ENCODE measurements around the gene LYPLA2. TPM values are rescaled to one million over a fixed set of nuclear protein-coding genes. Genes with fewer than 3 reads are reported as not detected.
A peak's percentile ranks its signal among the peaks of the same experiment; 100 is the strongest.

The LYPLA2 gene
- total RNA-seq, 1 experiment from 2014 or later: 78.0 TPM

DNA sequence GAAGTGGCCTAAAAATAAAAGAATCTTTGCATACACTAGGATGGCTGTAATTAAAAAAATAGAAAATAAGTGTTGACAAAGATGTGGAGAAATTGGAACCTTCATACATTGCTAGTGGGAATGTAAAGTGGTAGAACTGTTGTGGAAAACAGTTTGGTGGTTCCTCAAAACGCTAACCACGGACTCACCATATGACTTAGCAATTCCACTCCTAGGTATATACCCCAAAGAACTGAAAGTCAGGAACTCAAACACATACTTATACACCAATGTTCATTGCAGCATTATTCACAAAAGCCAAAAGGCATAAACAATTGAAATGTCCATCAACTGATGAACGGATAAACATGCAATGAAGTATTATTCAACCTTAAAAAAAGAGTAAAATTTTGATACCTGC, 45.1 kb downstream of the LYPLA2 start:
- H3K9ac ChIP-seq (ENCODE audit: low read length): no peak overlapping the region
- POLR2A ChIA-PET: no interaction called here
- H3K9me2 ChIP-seq (ENCODE audit: insufficient read depth): no peaks in the 10 kb centered on the region
- ATAC-seq: no peak
- no peaks in the 10 kb centered on the region for H4K20me1 ChIP-seq (ENCODE audit: insufficient read depth)
- no peak overlapping the region for H2AFZ ChIP-seq (ENCODE audit: low read depth, low read length, poor library complexity, severe bottlenecking)
- RAD21 ChIA-PET (ENCODE audit: low non-redundant PET in 1 of 2, low total read pairs in 2 of 2, uncharacterized antibody in 2 of 2, unreplicated experiment in 2 of 2): no interaction called here
- DNase-seq (ENCODE audit: low read depth, low spot score): no peak
- H3K4me3 ChIP-seq (replicated peaks in 1 of 2; ENCODE audit: low read depth in 1 of 2, low read length in 2 of 2): no peak overlapping the region
- peaks cover 5 to 15% of the 10 kb centered on the region in 2 experiments; a peak in 3 of 4 replicates for H3K4me1 ChIP-seq (ENCODE audit: control insufficient read depth in 1 of 2, insufficient read depth in 2 of 2, low read length in 2 of 2)
- H3K79me2 ChIP-seq (ENCODE audit: insufficient read depth, low read length): no peaks in the 10 kb centered on the region
- H3K9me3 ChIP-seq (ENCODE audit: control insufficient read depth in 1 of 2, insufficient read depth in 1 of 2, low read depth in 1 of 2, low read length in 2 of 2): no peaks in the 10 kb centered on the region
- CTCF ChIA-PET: interaction anchor here (0.7 kb wide), 1 partner anchor 24 kb away, joined by 3 read pairs; no protein-coding TSS in a partner anchor
- TF ChIP-seq ZNF274 (IDR thresholded peaks at IDR 0.05; ENCODE audit: low read depth, low read length) (no peak), ZFX (IDR thresholded peaks at IDR 0.05) (no peak)
- H3K27ac ChIP-seq (ENCODE audit: low read depth, low read length): no peak overlapping the region
- intact Hi-C loops (cut with micrococcal nuclease): no loop called here
- BruUV-seq (replicated peaks): no TSS peak
- H3K36me3 ChIP-seq (ENCODE audit: control insufficient read depth in 1 of 2, insufficient read depth in 2 of 2, low read length in 2 of 2): no peaks in the 10 kb centered on the region
- H3K27me3 ChIP-seq (ENCODE audit: insufficient read depth, low read length): peaks cover 5% of the 10 kb centered on the region; the same call in 1 of the 2 replicates
- H3K4me2 ChIP-seq (ENCODE audit: low read length): no peak overlapping the region

DNA sequence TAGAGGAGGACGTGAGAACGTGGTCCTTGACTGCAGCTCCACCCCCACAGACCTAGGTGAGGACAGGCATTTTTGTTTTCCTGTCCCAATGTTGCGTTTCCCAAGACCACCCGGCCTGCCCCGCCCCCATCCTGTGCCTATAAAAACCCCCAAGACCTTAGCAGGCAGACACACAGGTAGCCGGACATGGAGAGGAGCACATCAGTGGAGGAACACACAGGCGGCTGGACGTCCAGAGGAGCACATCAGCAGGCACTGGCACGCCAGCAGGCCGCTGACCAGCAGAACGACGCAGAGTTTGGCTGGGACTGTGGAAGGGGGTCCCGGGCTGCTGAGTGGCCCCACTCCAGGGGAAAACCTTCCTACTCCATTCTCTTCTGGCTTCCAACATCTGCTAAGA, 47.0 kb downstream of the LYPLA2 start:
- H2AFZ ChIP-seq (ENCODE audit: low read depth, low read length, poor library complexity, severe bottlenecking): peak overlapping the region; percentile 96
- BruUV-seq (replicated peaks): no TSS peak
- no peaks in the 10 kb centered on the region for H3K9me3 ChIP-seq (ENCODE audit: control insufficient read depth in 1 of 2, insufficient read depth in 1 of 2, low read depth in 1 of 2, low read length in 2 of 2)
- no peak overlapping the region for H3K9ac ChIP-seq (ENCODE audit: low read length)
- peak overlapping the region; percentile 79 for H3K4me2 ChIP-seq (ENCODE audit: low read length)
- no peaks in the 10 kb centered on the region for H3K36me3 ChIP-seq (ENCODE audit: control insufficient read depth in 1 of 2, insufficient read depth in 2 of 2, low read length in 2 of 2)
- no peak for TF ChIP-seq YY1 (IDR thresholded peaks at IDR 0.05; ENCODE audit: extremely low read depth, insufficient replicate concordance, low read depth, low read length)
- peak; percentile 5; the same call in 1 of the 2 replicates for ATAC-seq
- DNase-seq (ENCODE audit: low read depth, low spot score): no peak
- ChIA-PET RAD21 (ENCODE audit: low non-redundant PET in 1 of 2, low total read pairs in 2 of 2, uncharacterized antibody in 2 of 2, unreplicated experiment in 2 of 2) (interaction anchor here in 1 of 2 experiments (1.2 kb wide), 1 partner anchor 30 kb away, joined by 3 read pairs; no protein-coding TSS in a partner anchor), CTCF (no interaction called here), POLR2A (no interaction called here)
- intact Hi-C loops (cut with micrococcal nuclease): no loop called here
- H3K79me2 ChIP-seq (ENCODE audit: insufficient read depth, low read length): no peaks in the 10 kb centered on the region
- peaks cover 5% of the 10 kb centered on the region; the same call in 1 of the 2 replicates for H3K27me3 ChIP-seq (ENCODE audit: insufficient read depth, low read length)
- no peak overlapping the region for H3K27ac ChIP-seq (ENCODE audit: low read depth, low read length)
- H4K20me1 ChIP-seq (ENCODE audit: insufficient read depth): no peaks in the 10 kb centered on the region
- H3K9me2 ChIP-seq (ENCODE audit: insufficient read depth): no peaks in the 10 kb centered on the region
- H3K4me3 ChIP-seq (replicated peaks in 1 of 2; ENCODE audit: low read depth in 1 of 2, low read length in 2 of 2): peak overlapping the region in 1 of 2 experiments; percentile 48; a peak in 3 of 4 replicates
- H3K4me1 ChIP-seq (ENCODE audit: control insufficient read depth in 1 of 2, insufficient read depth in 2 of 2, low read length in 2 of 2): peaks cover 5 to 15% of the 10 kb centered on the region in 2 experiments; a peak in 3 of 4 replicates
